Activated naive CD4-positive, alpha-beta T cell treated with anti-CD3 and anti-CD28 coated beads, Interleukin-2, amount 10 ng/mL, durations not matched to agents 7 days and 5 days (primary cell): ENCODE data around the gene CLDND1.

Source experiments
- CTCF ChIA-PET: fragments of 350-600 bp; sonication (Branson Sonifier 250); formaldehyde crosslinking; loops from one replicate; lab custom pipeline; 2021; ENCODE audit warnings: antibody characterized with exemption; lab: Charles Lee
- DNase-seq: peaks from one replicate; pipeline ENCODE4 v3.0.0-alpha.2; 2020
- H3K27ac Mint-ChIP-seq: one replicate; pipeline ENCODE4 v1.8.0; 2021; ENCODE audit warnings: mild to moderate bottlenecking, moderate library complexity, mixed read lengths
- H3K27me3 Mint-ChIP-seq: one replicate; pipeline ENCODE4 v1.8.0; 2021; ENCODE audit warnings: mild to moderate bottlenecking, mixed read lengths
- H3K36me3 Mint-ChIP-seq: one replicate; pipeline ENCODE4 v1.8.0; 2021; ENCODE audit warnings: mixed read lengths
- H3K4me1 Mint-ChIP-seq: one replicate; pipeline ENCODE4 v1.8.0; 2021; ENCODE audit warnings: mixed read lengths
- H3K4me3 Mint-ChIP-seq: one replicate; pipeline ENCODE4 v1.8.0; 2021; ENCODE audit warnings: mild to moderate bottlenecking, moderate library complexity, mixed read lengths
- H3K9me3 Mint-ChIP-seq: one replicate; pipeline ENCODE4 v1.8.0; 2021; ENCODE audit warnings: mixed read lengths

CLDND1 gene

GRCh38 chr3:98556164-98557130 is 33.7 kb upstream of the CLDND1 start:
- Mint-ChIP-seq H3K27ac (peak overlapping the region; percentile 97), H3K36me3 (peaks cover 39% of the 10 kb centered on the region), H3K4me1 (peaks cover 97% of the 10 kb centered on the region), H3K9me3 (peaks cover 6% of the 10 kb centered on the region), H3K27me3 (no peaks in the 10 kb centered on the region), H3K4me3 (peak overlapping the region; percentile 77)
- DNase-seq: peak; percentile 88
- CTCF ChIA-PET: interaction anchor here (0.6 to 2.0 kb wide), 7 partner anchors 9 to 34 kb away, joined by 3 to 7 read pairs (median 3); partner anchors contain the start of gene CLDND1

- peak overlapping the region; percentile 97 for H3K27ac Mint-ChIP-seq
- CTCF ChIA-PET: interaction anchor here (0.6 to 1.8 kb wide), 2 partner anchors 14 to 19 kb away, joined by 3 to 5 read pairs; no protein-coding TSS in a partner anchor
- peak overlapping the region; percentile 77 for H3K4me3 Mint-ChIP-seq
- H3K27me3 Mint-ChIP-seq: no peaks in the 10 kb centered on the region
- DNase-seq: no peak
- H3K36me3 Mint-ChIP-seq: peaks cover 46% of the 10 kb centered on the region
- H3K9me3 Mint-ChIP-seq: peaks cover 11% of the 10 kb centered on the region
- peaks cover 98% of the 10 kb centered on the region for H3K4me1 Mint-ChIP-seq
Observed at GRCh38 chr3:98555025-98555379, 32.3 kb upstream of the CLDND1 start.

GRCh38 chr3:98554580-98554979 is 31.9 kb upstream of the CLDND1 start:
- no peak for DNase-seq
- Mint-ChIP-seq H3K27me3 (no peaks in the 10 kb centered on the region), H3K4me1 (peaks cover 98% of the 10 kb centered on the region), H3K4me3 (peak overlapping the region; percentile 77), H3K9me3 (peaks cover 11% of the 10 kb centered on the region), H3K36me3 (peaks cover 47% of the 10 kb centered on the region), H3K27ac (peak overlapping the region; percentile 97)
- CTCF ChIA-PET: interaction anchor here (0.6 to 1.8 kb wide), 3 partner anchors 14 to 46 kb away, joined by 3 to 5 read pairs (median 3); no protein-coding TSS in a partner anchor

- Mint-ChIP-seq H3K27me3 (no peaks in the 10 kb centered on the region), H3K27ac (peak overlapping the region; percentile 97), H3K36me3 (peaks cover 44% of the 10 kb centered on the region), H3K4me1 (peaks cover 98% of the 10 kb centered on the region), H3K4me3 (peak overlapping the region; percentile 77), H3K9me3 (peaks cover 4% of the 10 kb centered on the region)
- CTCF ChIA-PET: interaction anchor here (0.7 to 1.8 kb wide), 2 partner anchors 17 to 47 kb away, joined by 3 to 5 read pairs; no protein-coding TSS in a partner anchor
- DNase-seq: no peak
Observed at GRCh38 chr3:98553753-98554152, 31.1 kb upstream of the CLDND1 start.

GRCh38 chr3:98553021-98553563 is 30.4 kb upstream of the CLDND1 start:
- peaks cover 4% of the 10 kb centered on the region for H3K9me3 Mint-ChIP-seq
- DNase-seq: no peak
- peak overlapping the region; percentile 77 for H3K4me3 Mint-ChIP-seq
- peak overlapping the region; percentile 97 for H3K27ac Mint-ChIP-seq
- H3K27me3 Mint-ChIP-seq: no peaks in the 10 kb centered on the region
- H3K4me1 Mint-ChIP-seq: peaks cover 98% of the 10 kb centered on the region
- H3K36me3 Mint-ChIP-seq: peaks cover 47% of the 10 kb centered on the region
- CTCF ChIA-PET: no interaction called here

GRCh38 chr3:98552232-98553020 is 29.7 kb upstream of the CLDND1 start:
- Mint-ChIP-seq H3K4me1 (peaks cover 95% of the 10 kb centered on the region), H3K4me3 (peak overlapping the region; percentile 77), H3K27me3 (no peaks in the 10 kb centered on the region), H3K36me3 (peaks cover 48% of the 10 kb centered on the region), H3K9me3 (peaks cover 4% of the 10 kb centered on the region), H3K27ac (peak overlapping the region; percentile 97)
- no peak for DNase-seq
- CTCF ChIA-PET: interaction anchor here (1.0 kb wide), 1 partner anchor 10 kb away, joined by 3 read pairs; no protein-coding TSS in a partner anchor

GRCh38 chr3:98551754-98552153 is 29.1 kb upstream of the CLDND1 start:
- Mint-ChIP-seq H3K27me3 (no peaks in the 10 kb centered on the region), H3K4me1 (peaks cover 88% of the 10 kb centered on the region), H3K27ac (peak overlapping the region; percentile 97), H3K36me3 (peaks cover 48% of the 10 kb centered on the region), H3K4me3 (peak overlapping the region; percentile 77), H3K9me3 (peaks cover 4% of the 10 kb centered on the region)
- CTCF ChIA-PET: interaction anchor here (1.0 to 1.4 kb wide), 2 partner anchors 10 to 15 kb away, joined by 3 read pairs; no protein-coding TSS in a partner anchor
- no peak for DNase-seq

GRCh38 chr3:98551236-98551635 is 28.5 kb upstream of the CLDND1 start:
- DNase-seq: no peak
- H3K9me3 Mint-ChIP-seq: peaks cover 4% of the 10 kb centered on the region
- H3K4me1 Mint-ChIP-seq: peaks cover 86% of the 10 kb centered on the region
- H3K4me3 Mint-ChIP-seq: no peak overlapping the region
- H3K27ac Mint-ChIP-seq: no peak overlapping the region
- no peaks in the 10 kb centered on the region for H3K27me3 Mint-ChIP-seq
- CTCF ChIA-PET: interaction anchor here (1.4 kb wide), 1 partner anchor 15 kb away, joined by 3 read pairs; no protein-coding TSS in a partner anchor
- peaks cover 50% of the 10 kb centered on the region for H3K36me3 Mint-ChIP-seq

GRCh38 chr3:98550833-98551232 is 28.1 kb upstream of the CLDND1 start:
- peaks cover 46% of the 10 kb centered on the region for H3K36me3 Mint-ChIP-seq
- no peak overlapping the region for H3K27ac Mint-ChIP-seq
- no peak for DNase-seq
- peaks cover 4% of the 10 kb centered on the region for H3K9me3 Mint-ChIP-seq
- H3K4me1 Mint-ChIP-seq: peaks cover 86% of the 10 kb centered on the region
- no peak overlapping the region for H3K4me3 Mint-ChIP-seq
- H3K27me3 Mint-ChIP-seq: no peaks in the 10 kb centered on the region
- CTCF ChIA-PET: interaction anchor here (1.4 kb wide), 1 partner anchor 14 kb away, joined by 3 read pairs; no protein-coding TSS in a partner anchor

- Mint-ChIP-seq H3K27ac (no peak overlapping the region), H3K4me1 (peaks cover 74% of the 10 kb centered on the region), H3K27me3 (no peaks in the 10 kb centered on the region), H3K36me3 (peaks cover 49% of the 10 kb centered on the region), H3K9me3 (peaks cover 4% of the 10 kb centered on the region), H3K4me3 (no peak overlapping the region)
- CTCF ChIA-PET: no interaction called here
- no peak for DNase-seq
Observed at GRCh38 chr3:98548544-98548943, 25.8 kb upstream of the CLDND1 start.

GRCh38 chr3:98545940-98546339 is 23.2 kb upstream of the CLDND1 start:
- Mint-ChIP-seq H3K27me3 (no peaks in the 10 kb centered on the region), H3K36me3 (peaks cover 46% of the 10 kb centered on the region), H3K4me1 (peaks cover 70% of the 10 kb centered on the region), H3K9me3 (peaks cover 9% of the 10 kb centered on the region), H3K27ac (peak overlapping the region; percentile 94), H3K4me3 (peak overlapping the region; percentile 62)
- no peak for DNase-seq
- CTCF ChIA-PET: interaction anchor here (0.8 to 1.1 kb wide), 2 partner anchors 11 to 18 kb away, joined by 3 to 4 read pairs; no protein-coding TSS in a partner anchor

- H3K4me3 Mint-ChIP-seq: no peak overlapping the region
- CTCF ChIA-PET: interaction anchor here (1.8 to 2.5 kb wide), 2 partner anchors 15 to 20 kb away, joined by 5 to 6 read pairs; no protein-coding TSS in a partner anchor
- H3K27ac Mint-ChIP-seq: peak overlapping the region; percentile 35
- peaks cover 30% of the 10 kb centered on the region for H3K36me3 Mint-ChIP-seq
- H3K4me1 Mint-ChIP-seq: peaks cover 61% of the 10 kb centered on the region
- peaks cover 6% of the 10 kb centered on the region for H3K9me3 Mint-ChIP-seq
- no peak for DNase-seq
- no peaks in the 10 kb centered on the region for H3K27me3 Mint-ChIP-seq
Observed at GRCh38 chr3:98542623-98543022, 19.9 kb upstream of the CLDND1 start.

GRCh38 chr3:98541695-98542094 is 19.0 kb upstream of the CLDND1 start:
- CTCF ChIA-PET: interaction anchor here (0.8 to 2.5 kb wide), 5 partner anchors 13 to 40 kb away, joined by 3 to 6 read pairs (median 4); no protein-coding TSS in a partner anchor
- no peak for DNase-seq
- H3K27ac Mint-ChIP-seq: peak overlapping the region; percentile 30
- peaks cover 68% of the 10 kb centered on the region for H3K4me1 Mint-ChIP-seq
- peaks cover 6% of the 10 kb centered on the region for H3K9me3 Mint-ChIP-seq
- peaks cover 32% of the 10 kb centered on the region for H3K36me3 Mint-ChIP-seq
- no peaks in the 10 kb centered on the region for H3K27me3 Mint-ChIP-seq
- H3K4me3 Mint-ChIP-seq: no peak overlapping the region
